Left ventricle myocardium inferior (tissue), 1 donor: ENCODE data around the gene MSI2. TPM values are rescaled to one million over a fixed set of nuclear protein-coding genes. Genes with fewer than 3 reads are reported as not detected.

Experiments
- DNase-seq: peaks from one replicate; pipeline ENCODE4 v3.0.0-alpha.2; 2020
- H3K27ac ChIP-seq: fragments of 200-600 bp; replicated peaks from 2 replicates; pipeline ENCODE4 v1.8.0; 2021
- H3K27me3 ChIP-seq: fragments of 200-600 bp; 2 replicates; pipeline ENCODE4 v1.8.0; 2021; ENCODE audit warnings: low read depth
- H3K36me3 ChIP-seq: fragments of 200-600 bp; 2 replicates; pipeline ENCODE4 v1.8.0; 2021
- H3K4me1 ChIP-seq: fragments of 200-600 bp; 2 replicates; pipeline ENCODE4 v1.8.0; 2021
- H3K4me3 ChIP-seq: fragments of 200-600 bp; 2 replicates; pipeline ENCODE4 v1.8.0; 2021; ENCODE audit warnings: mild to moderate bottlenecking, moderate library complexity
- H3K9me3 ChIP-seq: fragments of 200-600 bp; replicated peaks from 2 replicates; pipeline ENCODE4 v1.8.0; 2021
- intact Hi-C: fragments of 100-400 bp; cut with micrococcal nuclease; formaldehyde crosslinking; loops from one replicate; pipeline ENCODE4 v1.11.0; 2022
- total RNA-seq: library from RNA; stranded (reverse); fragmentation: NEBNext Ultra II Directional; extraction: Animal tissue kit (Norgen Biotek cat#: 25700); gene quantifications from one replicate; pipeline ENCODE4 v1.2.1, GENCODE V29; 2021
- TF ChIP-seq, protein P1 (sequence below): fragments of 200-600 bp; IDR thresholded peaks from 2 replicates; pipeline ENCODE4 v1.8.0; 2021; ENCODE audit warnings: antibody characterized with exemption, mild to moderate bottlenecking, borderline replicate concordance
- donor health status: DM: no; HTN: yes; CAD: no; lungs with severe emphysema.

The MSI2 gene
- total RNA-seq, 1 donor from 2014 or later = 118 TPM

GRCh38 chr17:57264250-57264649 is 7.9 kb downstream of the MSI2 start:
- Histone ChIP-seq H3K27me3 (no peaks in the 10 kb centered on the region), H3K27ac (no peak overlapping the region), H3K4me1 (peaks cover 39% of the 10 kb centered on the region), H3K9me3 (no peaks in the 10 kb centered on the region), H3K36me3 (peaks cover 67% of the 10 kb centered on the region), H3K4me3 (no peak overlapping the region)
- TF ChIP-seq, protein P1, sequence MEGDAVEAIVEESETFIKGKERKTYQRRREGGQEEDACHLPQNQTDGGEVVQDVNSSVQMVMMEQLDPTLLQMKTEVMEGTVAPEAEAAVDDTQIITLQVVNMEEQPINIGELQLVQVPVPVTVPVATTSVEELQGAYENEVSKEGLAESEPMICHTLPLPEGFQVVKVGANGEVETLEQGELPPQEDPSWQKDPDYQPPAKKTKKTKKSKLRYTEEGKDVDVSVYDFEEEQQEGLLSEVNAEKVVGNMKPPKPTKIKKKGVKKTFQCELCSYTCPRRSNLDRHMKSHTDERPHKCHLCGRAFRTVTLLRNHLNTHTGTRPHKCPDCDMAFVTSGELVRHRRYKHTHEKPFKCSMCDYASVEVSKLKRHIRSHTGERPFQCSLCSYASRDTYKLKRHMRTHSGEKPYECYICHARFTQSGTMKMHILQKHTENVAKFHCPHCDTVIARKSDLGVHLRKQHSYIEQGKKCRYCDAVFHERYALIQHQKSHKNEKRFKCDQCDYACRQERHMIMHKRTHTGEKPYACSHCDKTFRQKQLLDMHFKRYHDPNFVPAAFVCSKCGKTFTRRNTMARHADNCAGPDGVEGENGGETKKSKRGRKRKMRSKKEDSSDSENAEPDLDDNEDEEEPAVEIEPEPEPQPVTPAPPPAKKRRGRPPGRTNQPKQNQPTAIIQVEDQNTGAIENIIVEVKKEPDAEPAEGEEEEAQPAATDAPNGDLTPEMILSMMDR = no peak
- intact Hi-C loops = no loop called here
- DNase-seq = no peak

- intact Hi-C loops = no loop called here
- H3K4me1 ChIP-seq = peaks cover 39% of the 10 kb centered on the region
- H3K36me3 ChIP-seq = peaks cover 65% of the 10 kb centered on the region
These were observed 8.5 kb downstream of the MSI2 start for GRCh38 chr17:57264776-57265175.

DNA sequence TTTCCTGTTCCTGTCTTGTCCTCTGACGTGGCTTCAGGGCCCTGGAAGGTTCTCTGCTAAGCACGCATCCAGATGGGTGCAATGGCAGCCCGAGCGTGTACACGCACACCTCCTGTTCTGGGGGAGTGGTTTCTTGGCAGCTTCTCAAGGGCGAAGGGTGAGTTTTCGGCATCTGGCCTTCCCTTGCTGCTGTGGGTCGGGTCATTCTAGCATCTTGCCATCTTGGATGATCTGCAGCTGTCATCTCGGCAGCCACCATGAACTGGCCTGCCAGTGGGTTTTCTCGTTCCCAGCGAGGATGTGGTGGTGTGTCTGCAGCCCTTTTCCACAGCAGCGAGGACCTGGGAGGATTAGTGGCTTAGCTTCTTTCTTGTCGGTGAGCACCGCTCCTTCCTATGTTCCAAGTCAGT is 10.6 kb downstream of the MSI2 start:
- Histone ChIP-seq H3K4me3 (no peak overlapping the region), H3K27me3 (no peaks in the 10 kb centered on the region), H3K4me1 (peaks cover 38% of the 10 kb centered on the region), H3K27ac (no peak overlapping the region), H3K9me3 (no peaks in the 10 kb centered on the region), H3K36me3 (peaks cover 59% of the 10 kb centered on the region)
- DNase-seq = no peak
- intact Hi-C loops = no loop called here
- TF ChIP-seq, protein P1 = no peak

More at GRCh38 chr17:57264776-57265175, 8.5 kb downstream of the MSI2 start:
- DNase-seq = no peak
- Histone ChIP-seq H3K27ac (no peak overlapping the region), H3K9me3 (no peaks in the 10 kb centered on the region), H3K27me3 (no peaks in the 10 kb centered on the region), H3K4me3 (no peak overlapping the region)
- TF ChIP-seq, protein P1 = no peak

- DNase-seq = no peak
- Histone ChIP-seq H3K27me3 (no peaks in the 10 kb centered on the region), H3K4me1 (peaks cover 30% of the 10 kb centered on the region), H3K36me3 (peaks cover 53% of the 10 kb centered on the region), H3K9me3 (no peaks in the 10 kb centered on the region), H3K27ac (no peak overlapping the region), H3K4me3 (no peak overlapping the region)
- intact Hi-C loops = no loop called here
- TF ChIP-seq, protein P1 = no peak
These were observed 11.9 kb downstream of the MSI2 start for GRCh38 chr17:57268181-57268580.

GRCh38 chr17:57269052-57269451 is 12.7 kb downstream of the MSI2 start:
- intact Hi-C loops = no loop called here
- TF ChIP-seq, protein P1 = no peak
- H3K27me3 ChIP-seq = no peaks in the 10 kb centered on the region
- peaks cover 30% of the 10 kb centered on the region for H3K4me1 ChIP-seq
- no peak overlapping the region for H3K4me3 ChIP-seq
- H3K36me3 ChIP-seq = peaks cover 49% of the 10 kb centered on the region
- no peak overlapping the region for H3K27ac ChIP-seq
- H3K9me3 ChIP-seq = no peaks in the 10 kb centered on the region
- DNase-seq = no peak
